ENCODE data around the gene STARD7. TPM values are rescaled to one million over a fixed set of nuclear protein-coding genes. Genes with fewer than 3 reads are reported as not detected.
A peak's percentile ranks its signal among the peaks of the same experiment; 100 is the strongest.

The STARD7 gene
- total and polyA plus RNA-seq, 7 donors = 39.6 to 88.5 (median 69.5) TPM

- Histone ChIP-seq H3K36me3 (no peaks in the 10 kb centered on the region), H3K27ac (no peak overlapping the region), H3K27me3 (peaks cover 0 to 9% (median 0%) of the 10 kb centered on the region in 3 donors), H3K9me3 (no peaks in the 10 kb centered on the region), H3K4me3 (no peak overlapping the region), H3K4me1 (peaks cover 0 to 17% (median 15%) of the 10 kb centered on the region in 4 donors)
- TF ChIP-seq CTCF (IDR thresholded peaks at IDR 0.05) = no peak
- TF ChIP-seq POLR2AphosphoS5 (IDR thresholded peaks at IDR 0.05) = peak in 1 of 4 donors; percentile 46
- intact Hi-C loops (cut with DNase I) = no loop called here
- peak; percentile 82 for DNase-seq
- WGBS, 2 donors = 36 to 53% methylated on average over 29 of the region's 29 CpGs
These were observed 60.0 kb downstream of the STARD7 start for GRCh38 chr2:96148410-96149217.

GRCh38 chr2:96147593-96148201, 60.9 kb downstream of the STARD7 start:
- H3K27me3 ChIP-seq = peaks cover 0 to 9% (median 0%) of the 10 kb centered on the region in 3 donors
- H3K4me1 ChIP-seq = peaks cover 0 to 17% (median 15%) of the 10 kb centered on the region in 4 donors
- H3K27ac ChIP-seq = no peak overlapping the region
- H3K36me3 ChIP-seq = no peaks in the 10 kb centered on the region
- TF ChIP-seq POLR2AphosphoS5 (IDR thresholded peaks at IDR 0.05) = no peak
- TF ChIP-seq POLR2A (IDR thresholded peaks at IDR 0.05) = no peak
- no peak for TF ChIP-seq EP300 (IDR thresholded peaks at IDR 0.05)
- no peak for TF ChIP-seq CTCF (IDR thresholded peaks at IDR 0.05)
- DNase-seq = peak; percentile 34
- H3K9me3 ChIP-seq = no peaks in the 10 kb centered on the region
- 77 to 82% methylated on average over 9 of the region's 9 CpGs for WGBS, 2 donors
- intact Hi-C loops (cut with DNase I) = no loop called here
- H3K4me3 ChIP-seq = no peak overlapping the region

DNA sequence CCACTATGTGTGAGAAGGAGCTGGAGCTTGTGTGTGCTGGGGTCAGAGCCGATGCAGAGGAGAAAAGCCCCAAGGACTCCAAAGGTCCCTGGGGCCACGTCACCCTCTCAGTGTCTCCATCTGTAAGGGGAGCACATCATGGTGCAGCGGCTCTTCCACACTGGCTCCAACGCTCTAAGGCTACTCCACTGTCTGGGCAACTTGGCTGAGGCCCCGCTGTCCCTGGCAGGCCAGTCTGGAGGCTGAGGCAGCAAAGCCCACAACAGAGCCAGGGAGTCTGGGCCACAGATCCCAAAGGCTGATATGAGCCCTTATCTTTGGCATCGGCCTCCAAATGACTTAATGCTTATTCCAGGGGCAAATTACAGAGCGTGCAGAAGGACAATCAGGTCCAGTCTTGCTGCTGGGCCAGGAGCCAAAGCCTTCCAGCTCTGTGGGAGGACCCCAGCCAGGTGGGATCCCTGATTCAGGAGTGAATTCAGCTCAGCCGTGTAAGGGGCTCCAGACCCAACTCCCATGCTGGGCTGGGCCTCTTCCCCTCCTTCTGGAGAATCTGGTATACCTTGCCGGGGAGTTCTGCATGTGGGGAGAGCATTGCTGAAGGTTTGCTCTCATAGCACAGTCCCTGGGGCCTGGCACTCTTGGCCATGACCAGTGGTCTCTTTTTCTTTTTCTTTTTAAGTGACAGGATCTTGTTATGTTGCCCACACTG, 61.6 kb downstream of the STARD7 start:
- H3K27me3 ChIP-seq = peaks cover 0 to 9% (median 0%) of the 10 kb centered on the region in 3 donors
- no peaks in the 10 kb centered on the region for H3K9me3 ChIP-seq
- H3K27ac ChIP-seq = peak overlapping the region in 1 of 4 donors; percentile 60
- no peak for TF ChIP-seq CTCF (IDR thresholded peaks at IDR 0.05)
- no peak for TF ChIP-seq POLR2A (IDR thresholded peaks at IDR 0.05)
- no peak for TF ChIP-seq POLR2AphosphoS5 (IDR thresholded peaks at IDR 0.05)
- TF ChIP-seq EP300 (IDR thresholded peaks at IDR 0.05) = no peak
- 80 to 81% methylated on average over 9 of the region's 9 CpGs for WGBS, 2 donors
- peaks cover 0 to 17% (median 15%) of the 10 kb centered on the region in 4 donors for H3K4me1 ChIP-seq
- no peaks in the 10 kb centered on the region for H3K36me3 ChIP-seq
- no peak overlapping the region for H3K4me3 ChIP-seq
- intact Hi-C loops (cut with DNase I) = no loop called here
- peak; percentile 59 for DNase-seq

- TF ChIP-seq POLR2AphosphoS5 (IDR thresholded peaks at IDR 0.05) = peak in 1 of 4 donors; percentile 17
- no peak for TF ChIP-seq EP300 (IDR thresholded peaks at IDR 0.05)
- Histone ChIP-seq H3K4me1 (peaks cover 0 to 17% (median 15%) of the 10 kb centered on the region in 4 donors), H3K9me3 (no peaks in the 10 kb centered on the region), H3K27me3 (peaks cover 0 to 9% (median 0%) of the 10 kb centered on the region in 3 donors), H3K36me3 (no peaks in the 10 kb centered on the region), H3K4me3 (no peak overlapping the region), H3K27ac (peak overlapping the region in 1 of 4 donors; percentile 60)
- DNase-seq = peak; percentile 81
- 45 to 78% methylated on average over 20 of the region's 20 CpGs for WGBS, 2 donors
- intact Hi-C loops (cut with DNase I) = no loop called here
These were observed 62.3 kb downstream of the STARD7 start for GRCh38 chr2:96146153-96146880.

Measured in sigmoid colon (tissue), 7 donors.